Measurements from ENCODE around the gene SETBP1. TPM values are rescaled to one million over a fixed set of nuclear protein-coding genes. Genes with fewer than 3 reads are reported as not detected.

The SETBP1 gene
- total RNA-seq, 1 experiment from 2014 or later, result 0.05 TPM

- no peaks in the 10 kb centered on the region for H4K20me1 ChIP-seq (ENCODE audit: insufficient read depth)
- H3K27me3 ChIP-seq (ENCODE audit: insufficient read depth, low read length), result no peaks in the 10 kb centered on the region
- TF ChIP-seq ZFX (IDR thresholded peaks at IDR 0.05), result no peak
- no peak for TF ChIP-seq SRF (IDR thresholded peaks at IDR 0.05; ENCODE audit: low read depth)
- TF ChIP-seq CEBPB (IDR thresholded peaks at IDR 0.05; ENCODE audit: low read depth), result no peak
- no peak for TF ChIP-seq EZH2 (IDR thresholded peaks at IDR 0.05)
- TF ChIP-seq EGR1 (IDR thresholded peaks at IDR 0.05; ENCODE audit: low read depth), result no peak
- intact Hi-C loops (cut with micrococcal nuclease), result no loop called here
- no peak overlapping the region for H3K27ac ChIP-seq (ENCODE audit: low read depth, low read length)
- H3K4me1 ChIP-seq (ENCODE audit: control insufficient read depth in 1 of 2, insufficient read depth in 2 of 2, low read length in 2 of 2), result no peaks in the 10 kb centered on the region
- no TSS peak for BruUV-seq (replicated peaks)
- ChIA-PET CTCF (no interaction called here), RAD21 (ENCODE audit: low non-redundant PET in 1 of 2, low total read pairs in 2 of 2, uncharacterized antibody in 2 of 2, unreplicated experiment in 2 of 2) (no interaction called here), POLR2A (no interaction called here)
- DNase-seq (ENCODE audit: low read depth, low spot score), result no peak
- peaks cover 13 to 24% of the 10 kb centered on the region in 2 experiments; a peak in 2 of 4 replicates for H3K9me3 ChIP-seq (ENCODE audit: control insufficient read depth in 1 of 2, insufficient read depth in 1 of 2, low read depth in 1 of 2, low read length in 2 of 2)
- H3K79me2 ChIP-seq (ENCODE audit: insufficient read depth, low read length), result no peaks in the 10 kb centered on the region
- H3K4me2 ChIP-seq (ENCODE audit: low read length), result no peak overlapping the region
- no peak overlapping the region for H3K9ac ChIP-seq (ENCODE audit: low read length)
- no peak overlapping the region for H3K4me3 ChIP-seq (replicated peaks in 1 of 2; ENCODE audit: low read depth in 1 of 2, low read length in 2 of 2)
- no peak for ATAC-seq
- no peak overlapping the region for H2AFZ ChIP-seq (ENCODE audit: low read depth, low read length, poor library complexity, severe bottlenecking)
- no peaks in the 10 kb centered on the region for H3K9me2 ChIP-seq (ENCODE audit: insufficient read depth)
- no peaks in the 10 kb centered on the region; a peak in 1 of 4 replicates for H3K36me3 ChIP-seq (ENCODE audit: control insufficient read depth in 1 of 2, insufficient read depth in 2 of 2, low read length in 2 of 2)
These were observed 51.9 kb downstream of the SETBP1 start for GRCh38 chr18:44732599-44732998.

GRCh38 chr18:44733069-44733753 lies 52.5 kb downstream of the SETBP1 start:
- DNase-seq (ENCODE audit: low read depth, low spot score) (no peak), ATAC-seq (no peak)
- no peaks in the 10 kb centered on the region for H3K27me3 ChIP-seq (ENCODE audit: insufficient read depth, low read length)
- no TSS peak for BruUV-seq (replicated peaks)
- H2AFZ ChIP-seq (ENCODE audit: low read depth, low read length, poor library complexity, severe bottlenecking), result no peak overlapping the region
- H3K27ac ChIP-seq (ENCODE audit: low read depth, low read length), result no peak overlapping the region
- ChIA-PET CTCF (no interaction called here), POLR2A (no interaction called here), RAD21 (ENCODE audit: low non-redundant PET in 1 of 2, low total read pairs in 2 of 2, uncharacterized antibody in 2 of 2, unreplicated experiment in 2 of 2) (no interaction called here)
- TF ChIP-seq EZH2phosphoT487 (IDR thresholded peaks at IDR 0.05; ENCODE audit: borderline replicate concordance), result no peak
- TF ChIP-seq TCF7L2 (IDR thresholded peaks at IDR 0.05; ENCODE audit: borderline replicate concordance, extremely low read depth, insufficient read depth, insufficient read length), result no peak
- no peak for TF ChIP-seq SIN3A (IDR thresholded peaks at IDR 0.05; ENCODE audit: low read depth)
- no peak for TF ChIP-seq ZNF274 (IDR thresholded peaks at IDR 0.05; ENCODE audit: low read depth, low read length)
- no peaks in the 10 kb centered on the region for H3K36me3 ChIP-seq (ENCODE audit: control insufficient read depth in 1 of 2, insufficient read depth in 2 of 2, low read length in 2 of 2)
- no peak overlapping the region for H3K9ac ChIP-seq (ENCODE audit: low read length)
- no peaks in the 10 kb centered on the region for H3K9me2 ChIP-seq (ENCODE audit: insufficient read depth)
- no peak overlapping the region for H3K4me3 ChIP-seq (replicated peaks in 1 of 2; ENCODE audit: low read depth in 1 of 2, low read length in 2 of 2)
- intact Hi-C loops (cut with micrococcal nuclease), result no loop called here
- no peaks in the 10 kb centered on the region for H3K4me1 ChIP-seq (ENCODE audit: control insufficient read depth in 1 of 2, insufficient read depth in 2 of 2, low read length in 2 of 2)
- no peak overlapping the region for H3K4me2 ChIP-seq (ENCODE audit: low read length)
- peaks cover 13 to 24% of the 10 kb centered on the region in 2 experiments; a peak in 2 of 4 replicates for H3K9me3 ChIP-seq (ENCODE audit: control insufficient read depth in 1 of 2, insufficient read depth in 1 of 2, low read depth in 1 of 2, low read length in 2 of 2)
- H4K20me1 ChIP-seq (ENCODE audit: insufficient read depth), result no peaks in the 10 kb centered on the region
- H3K79me2 ChIP-seq (ENCODE audit: insufficient read depth, low read length), result no peaks in the 10 kb centered on the region
